Neutrophil (primary cell): ENCODE measurements around the gene CD7.
"Not testable (repeated sequence)": the region's sequence is repeated elsewhere in the genome, so short reads cannot be mapped to it uniquely, and the experiment has no call there.

Experiments
- H3K27ac ChIP-seq: fragments of 200-600 bp; sonication (generic); 2 replicates; pipeline ENCODE4 v1.5.1; 2016; ENCODE audit warnings: mild to moderate bottlenecking, moderate library complexity
- H3K27me3 ChIP-seq: fragments of 200-600 bp; sonication (generic); 2 replicates; pipeline ENCODE4 v1.6.0; 2016; ENCODE audit warnings: mild to moderate bottlenecking
- H3K36me3 ChIP-seq: fragments of 200-600 bp; sonication (generic); 2 replicates; pipeline ENCODE4 v1.5.1; 2017
- H3K4me1 ChIP-seq, 2 experiments: fragments of 200-600 bp in 1 of 2; sonication (generic) in 1 of 2; 1 replicate in 1 of 2; 2 replicates in 1 of 2; pipeline versions ENCODE4 v1.5.1 to v1.6.1; 2013 to 2016; ENCODE audit warnings: low read depth in 1 of 2, low read length in 1 of 2, mild to moderate bottlenecking in 1 of 2, moderate library complexity in 1 of 2; ENCODE audit not compliant: control insufficient read depth in 1 of 2, insufficient read depth in 1 of 2
- H3K4me3 ChIP-seq, 2 experiments: fragments of 200-600 bp in 1 of 2; sonication (generic) in 1 of 2; 1 replicate in 1 of 2; 2 replicates in 1 of 2; pipeline ENCODE4 v1.5.1; 2013 to 2016; ENCODE audit warnings: low read depth in 1 of 2, low read length in 1 of 2, mild to moderate bottlenecking in 1 of 2, moderate library complexity in 1 of 2
- H3K9me3 ChIP-seq: fragments of 200-600 bp; sonication (generic); 2 replicates; pipeline ENCODE4 v1.5.1; 2016
- CTCF ChIP-seq: fragments of 200-600 bp; sonication (generic); IDR thresholded peaks from 2 replicates; pipeline ENCODE4 v1.5.1; 2016; ENCODE audit warnings: antibody characterized with exemption

The CD7 gene

GRCh38 chr17:82317394-82318168 is at the start of gene CD7:
Gene CD7 (minus strand): TSS chr17:82317608. CDS start chr17:82317495, 113 bp downstream.
- TF ChIP-seq CTCF: no peak
- Histone ChIP-seq H3K4me3 (no peak within 1 kb of the TSS), H3K36me3 (peaks cover 13% of the 10 kb centered on the region), H3K4me1 (peaks cover 8 to 27% of the 10 kb centered on the region in 2 experiments), H3K9me3 (no peaks in the 10 kb centered on the region), H3K27me3 (peaks cover 65% of the 10 kb centered on the region), H3K27ac (no peak within 1 kb of the TSS)

GRCh38 chr17:82366749-82367148 is 49.3 kb upstream of the CD7 start:
- H3K27me3 ChIP-seq: peaks cover 65% of the 10 kb centered on the region
- no peak overlapping the region for H3K27ac ChIP-seq
- TF ChIP-seq CTCF: no peak
- no peaks in the 10 kb centered on the region for H3K36me3 ChIP-seq
- peaks cover 3 to 4% of the 10 kb centered on the region in 2 experiments for H3K4me1 ChIP-seq
- no peaks in the 10 kb centered on the region for H3K9me3 ChIP-seq
- no peak overlapping the region for H3K4me3 ChIP-seq

GRCh38 chr17:82365606-82366295 is 48.3 kb upstream of the CD7 start:
- no peak for TF ChIP-seq CTCF
- no peak overlapping the region for H3K4me3 ChIP-seq
- H3K9me3 ChIP-seq: no peaks in the 10 kb centered on the region
- H3K4me1 ChIP-seq: peaks cover 3 to 4% of the 10 kb centered on the region in 2 experiments
- no peak overlapping the region for H3K27ac ChIP-seq
- peaks cover 55% of the 10 kb centered on the region for H3K27me3 ChIP-seq
- H3K36me3 ChIP-seq: no peaks in the 10 kb centered on the region

- Histone ChIP-seq H3K27me3 (peaks cover 42% of the 10 kb centered on the region), H3K9me3 (no peaks in the 10 kb centered on the region), H3K27ac (no peak overlapping the region), H3K4me3 (no peak overlapping the region), H3K4me1 (no peaks in the 10 kb centered on the region), H3K36me3 (no peaks in the 10 kb centered on the region)
- TF ChIP-seq CTCF: no peak
Observed at GRCh38 chr17:82361885-82362633, 44.7 kb upstream of the CD7 start.

- not testable (repeated sequence) for H3K27ac ChIP-seq, H3K4me3 ChIP-seq, H3K4me1 ChIP-seq, H3K9me3 ChIP-seq, H3K36me3 ChIP-seq
- peaks cover 47% of the 10 kb centered on the region for H3K27me3 ChIP-seq
Observed at GRCh38 chr17:82359451-82360074, 42.2 kb upstream of the CD7 start.
